DND-41 (cell line): ENCODE measurements around the gene PAX2.

ENCODE experiments used
- CTCF ChIP-seq: IDR thresholded peaks from 2 replicates; pipeline ENCODE4 v1.5.1; 2012; ENCODE audit warnings: borderline replicate concordance, low read length, moderate library complexity, mild to moderate bottlenecking; ENCODE audit not compliant: poor library complexity, severe bottlenecking; ENCODE audit errors: extremely low read depth
- EZH2 ChIP-seq: IDR thresholded peaks from 3 replicates; pipeline ENCODE4 v1.6.1; 2012; ENCODE audit warnings: borderline replicate concordance, low read depth, mild to moderate bottlenecking, moderate library complexity, low read length, inconsistent platforms; ENCODE audit not compliant: severe bottlenecking

- TF ChIP-seq CTCF (no peak), EZH2 (no peak)
Observed at GRCh38 chr10:100746784-100747455, 1.5 kb downstream of the PAX2 start.
